OCI-LY7 (cell line): ENCODE data around the gene GH1.

Source experiments
- CTCF ChIP-seq: fragments of 200-600 bp; sonication (generic); conservative IDR thresholded peaks from 2 replicates; pipeline ENCODE4 v1.5.1; 2014; ENCODE audit warnings: mild to moderate bottlenecking, antibody characterized with exemption, low read length, moderate library complexity, mixed read lengths
- EZH2phosphoT487 ChIP-seq: fragments of 200-600 bp; sonication (generic); IDR thresholded peaks from 2 replicates; pipeline ENCODE4 v1.6.1; 2018; ENCODE audit warnings: low read depth, borderline replicate concordance, mild to moderate bottlenecking, mixed run types, antibody characterized with exemption, low read length, moderate library complexity, mixed read lengths

- TF ChIP-seq CTCF (peak; percentile 53; the same call in 1 of the 2 replicates), EZH2phosphoT487 (no peak)
Measured at GRCh38 chr17:63943745-63944144, 25.1 kb upstream of the GH1 start.
